GM12878 (cell line): ENCODE data around the gene KCNJ14.

Source experiments
- BACH1 ChIP-seq: fragments of 450-650 bp; IDR thresholded peaks from 2 replicates; pipeline ENCODE4 v1.6.1; 2017; ENCODE audit warnings: mild to moderate bottlenecking, borderline replicate concordance
- BCL11A ChIP-seq: IDR thresholded peaks from 2 replicates; pipeline ENCODE4 v1.6.1; 2011; ENCODE audit warnings: low read depth, low read length
- YY1 ChIP-seq: IDR thresholded peaks from 2 replicates; pipeline ENCODE4 v1.6.1; 2011; ENCODE audit warnings: low read depth, mild to moderate bottlenecking, low read length
- TF ChIP-seq, protein P1 (sequence below), 3 experiments: IDR thresholded peaks in 2 of 3; conservative IDR thresholded peaks in 1 of 3; 2 replicates each; pipeline ENCODE4 v1.5.1; 2011; ENCODE audit warnings: low read depth in 3 of 3, low read length in 3 of 3, mild to moderate bottlenecking in 3 of 3, control low read depth in 2 of 3, moderate library complexity in 2 of 3, inconsistent platforms in 1 of 3, mixed read lengths in 1 of 3; ENCODE audit not compliant: control insufficient read depth in 2 of 3, insufficient read depth in 1 of 3; ENCODE audit errors: extremely low read depth in 1 of 3

DNA sequence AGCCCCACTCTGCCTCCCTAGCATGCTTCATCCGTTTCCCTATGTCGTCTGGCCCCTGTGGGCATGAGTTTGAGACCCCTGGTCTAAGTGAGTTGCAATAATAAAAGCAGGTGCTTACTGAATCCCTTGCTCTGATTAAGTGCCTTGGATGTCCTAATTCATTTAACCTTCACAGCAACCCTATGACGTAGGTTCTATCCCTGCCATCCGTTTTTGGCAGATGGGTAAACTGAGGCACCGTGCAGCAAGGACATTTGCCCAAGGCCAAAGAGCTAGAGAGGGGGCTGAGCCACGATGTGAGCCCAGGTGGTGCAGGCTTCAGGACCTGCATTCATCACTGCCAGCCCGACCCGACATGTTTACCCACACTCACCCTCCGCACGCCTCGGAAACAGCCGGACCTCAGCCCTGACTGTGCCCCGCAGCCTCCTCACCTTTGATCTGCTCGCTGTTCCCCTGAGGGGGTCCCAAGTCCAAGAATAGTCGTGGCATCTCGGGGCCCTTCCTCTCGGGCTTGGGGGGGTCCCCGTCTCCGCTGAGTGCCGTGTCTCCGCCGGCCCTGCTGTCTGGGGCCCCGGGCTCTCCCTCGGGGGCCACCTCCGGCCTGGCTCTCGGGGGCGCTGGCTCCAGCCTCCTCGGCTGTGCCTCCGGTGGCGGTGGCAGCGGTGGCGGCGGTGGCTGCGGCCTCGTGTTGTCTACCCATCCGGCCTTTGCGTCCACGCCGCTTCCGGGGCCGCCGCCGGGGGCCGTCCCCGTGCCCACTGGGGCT lies 41.8 kb downstream of the KCNJ14 start:
- TF ChIP-seq, protein P1, sequence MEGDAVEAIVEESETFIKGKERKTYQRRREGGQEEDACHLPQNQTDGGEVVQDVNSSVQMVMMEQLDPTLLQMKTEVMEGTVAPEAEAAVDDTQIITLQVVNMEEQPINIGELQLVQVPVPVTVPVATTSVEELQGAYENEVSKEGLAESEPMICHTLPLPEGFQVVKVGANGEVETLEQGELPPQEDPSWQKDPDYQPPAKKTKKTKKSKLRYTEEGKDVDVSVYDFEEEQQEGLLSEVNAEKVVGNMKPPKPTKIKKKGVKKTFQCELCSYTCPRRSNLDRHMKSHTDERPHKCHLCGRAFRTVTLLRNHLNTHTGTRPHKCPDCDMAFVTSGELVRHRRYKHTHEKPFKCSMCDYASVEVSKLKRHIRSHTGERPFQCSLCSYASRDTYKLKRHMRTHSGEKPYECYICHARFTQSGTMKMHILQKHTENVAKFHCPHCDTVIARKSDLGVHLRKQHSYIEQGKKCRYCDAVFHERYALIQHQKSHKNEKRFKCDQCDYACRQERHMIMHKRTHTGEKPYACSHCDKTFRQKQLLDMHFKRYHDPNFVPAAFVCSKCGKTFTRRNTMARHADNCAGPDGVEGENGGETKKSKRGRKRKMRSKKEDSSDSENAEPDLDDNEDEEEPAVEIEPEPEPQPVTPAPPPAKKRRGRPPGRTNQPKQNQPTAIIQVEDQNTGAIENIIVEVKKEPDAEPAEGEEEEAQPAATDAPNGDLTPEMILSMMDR (IDR thresholded peaks at IDR 0.05 in 2 of 3, conservative IDR thresholded peaks at IDR 0.05 in 1 of 3; ENCODE audit: control insufficient read depth in 2 of 3, extremely low read depth in 1 of 3, insufficient read depth in 1 of 3, low read depth in 3 of 3, low read length in 3 of 3): no peak
- TF ChIP-seq BACH1: no peak
- no peak for TF ChIP-seq BCL11A
- TF ChIP-seq YY1: no peak
